ENCODE data around the gene LNX2.

The LNX2 gene

GRCh38 chr13:27522847-27523246, 97.5 kb downstream of the LNX2 start:
- Histone ChIP-seq H3K79me2 (ENCODE audit: insufficient read depth, low read length) (no peaks in the 10 kb centered on the region), H3K9me3 (ENCODE audit: insufficient read depth, low read length, severe bottlenecking) (no peaks in the 10 kb centered on the region), H3K4me3 (ENCODE audit: low read depth in 1 of 2, low read length in 2 of 2) (no peak overlapping the region), H3K36me3 (ENCODE audit: insufficient read depth, low read length) (no peaks in the 10 kb centered on the region), H3K4me1 (ENCODE audit: insufficient read depth, low read length) (peaks cover 10% of the 10 kb centered on the region), H2AFZ (ENCODE audit: low read depth, low read length) (no peak overlapping the region), H4K20me1 (ENCODE audit: insufficient read depth, low read length) (no peaks in the 10 kb centered on the region), H3K4me2 (ENCODE audit: insufficient read depth, low read length) (no peak overlapping the region), H3K27me3 (ENCODE audit: insufficient read depth, low read length, poor library complexity) (no peaks in the 10 kb centered on the region), H3K9ac (ENCODE audit: low read depth, low read length) (no peak overlapping the region), H3K27ac (ENCODE audit: low read length) (no peak overlapping the region)
- TF ChIP-seq CTCF (IDR thresholded peaks at IDR 0.05; ENCODE audit: borderline replicate concordance, extremely low read depth, low read length, poor library complexity, severe bottlenecking) (no peak), EZH2 (IDR thresholded peaks at IDR 0.05; ENCODE audit: borderline replicate concordance, low read depth, low read length, severe bottlenecking) (no peak)
- ATAC-seq (ENCODE audit: insufficient read depth, low read depth) (no peak), DNase-seq (no peak)

GRCh38 chr13:27516103-27516502, 104.2 kb downstream of the LNX2 start:
- Histone ChIP-seq H3K9me3 (ENCODE audit: insufficient read depth, low read length, severe bottlenecking) (no peaks in the 10 kb centered on the region), H3K79me2 (ENCODE audit: insufficient read depth, low read length) (no peaks in the 10 kb centered on the region), H2AFZ (ENCODE audit: low read depth, low read length) (no peak overlapping the region), H3K9ac (ENCODE audit: low read depth, low read length) (no peak overlapping the region), H3K4me3 (ENCODE audit: low read depth in 1 of 2, low read length in 2 of 2) (no peak overlapping the region), H3K4me2 (ENCODE audit: insufficient read depth, low read length) (no peak overlapping the region), H3K27ac (ENCODE audit: low read length) (no peak overlapping the region), H3K4me1 (ENCODE audit: insufficient read depth, low read length) (no peaks in the 10 kb centered on the region), H3K36me3 (ENCODE audit: insufficient read depth, low read length) (no peaks in the 10 kb centered on the region), H3K27me3 (ENCODE audit: insufficient read depth, low read length, poor library complexity) (no peaks in the 10 kb centered on the region), H4K20me1 (ENCODE audit: insufficient read depth, low read length) (no peaks in the 10 kb centered on the region)
- no peak for DNase-seq
- TF ChIP-seq EZH2 (IDR thresholded peaks at IDR 0.05; ENCODE audit: borderline replicate concordance, low read depth, low read length, severe bottlenecking) (no peak), CTCF (IDR thresholded peaks at IDR 0.05; ENCODE audit: borderline replicate concordance, extremely low read depth, low read length, poor library complexity, severe bottlenecking) (no peak)
- no peak for ATAC-seq (ENCODE audit: insufficient read depth, low read depth)

- no peaks in the 10 kb centered on the region for H3K27me3 ChIP-seq (ENCODE audit: insufficient read depth, low read length, poor library complexity)
- H3K9me3 ChIP-seq (ENCODE audit: insufficient read depth, low read length, severe bottlenecking): no peaks in the 10 kb centered on the region
- no peak overlapping the region for H3K9ac ChIP-seq (ENCODE audit: low read depth, low read length)
- no peak overlapping the region for H3K27ac ChIP-seq (ENCODE audit: low read length)
- H3K4me2 ChIP-seq (ENCODE audit: insufficient read depth, low read length): no peak overlapping the region
- no peak overlapping the region for H2AFZ ChIP-seq (ENCODE audit: low read depth, low read length)
- H3K4me3 ChIP-seq (ENCODE audit: low read depth in 1 of 2, low read length in 2 of 2): no peak overlapping the region
- H4K20me1 ChIP-seq (ENCODE audit: insufficient read depth, low read length): no peaks in the 10 kb centered on the region
- no peaks in the 10 kb centered on the region for H3K4me1 ChIP-seq (ENCODE audit: insufficient read depth, low read length)
- no peaks in the 10 kb centered on the region for H3K79me2 ChIP-seq (ENCODE audit: insufficient read depth, low read length)
- DNase-seq (no peak), ATAC-seq (ENCODE audit: insufficient read depth, low read depth) (no peak)
- no peaks in the 10 kb centered on the region for H3K36me3 ChIP-seq (ENCODE audit: insufficient read depth, low read length)
- no peak for TF ChIP-seq EZH2 (IDR thresholded peaks at IDR 0.05; ENCODE audit: borderline replicate concordance, low read depth, low read length, severe bottlenecking)
- no peak for TF ChIP-seq CTCF (IDR thresholded peaks at IDR 0.05; ENCODE audit: borderline replicate concordance, extremely low read depth, low read length, poor library complexity, severe bottlenecking)
Observed at GRCh38 chr13:27510082-27510481, 110.2 kb downstream of the LNX2 start.

GRCh38 chr13:27508802-27509201, 111.5 kb downstream of the LNX2 start:
- Histone ChIP-seq H3K36me3 (ENCODE audit: insufficient read depth, low read length) (no peaks in the 10 kb centered on the region), H3K4me2 (ENCODE audit: insufficient read depth, low read length) (no peak overlapping the region), H2AFZ (ENCODE audit: low read depth, low read length) (no peak overlapping the region), H3K79me2 (ENCODE audit: insufficient read depth, low read length) (no peaks in the 10 kb centered on the region), H3K27ac (ENCODE audit: low read length) (no peak overlapping the region), H4K20me1 (ENCODE audit: insufficient read depth, low read length) (no peaks in the 10 kb centered on the region), H3K4me3 (ENCODE audit: low read depth in 1 of 2, low read length in 2 of 2) (no peak overlapping the region), H3K9me3 (ENCODE audit: insufficient read depth, low read length, severe bottlenecking) (no peaks in the 10 kb centered on the region), H3K9ac (ENCODE audit: low read depth, low read length) (no peak overlapping the region), H3K27me3 (ENCODE audit: insufficient read depth, low read length, poor library complexity) (no peaks in the 10 kb centered on the region), H3K4me1 (ENCODE audit: insufficient read depth, low read length) (no peaks in the 10 kb centered on the region)
- no peak for DNase-seq
- no peak for ATAC-seq (ENCODE audit: insufficient read depth, low read depth)
- TF ChIP-seq CTCF (IDR thresholded peaks at IDR 0.05; ENCODE audit: borderline replicate concordance, extremely low read depth, low read length, poor library complexity, severe bottlenecking): no peak
- no peak for TF ChIP-seq EZH2 (IDR thresholded peaks at IDR 0.05; ENCODE audit: borderline replicate concordance, low read depth, low read length, severe bottlenecking)
